Smooth muscle cell of bladder (primary cell): ENCODE results near the gene MZT2A. TPM values are rescaled to one million over a fixed set of nuclear protein-coding genes. Genes with fewer than 3 reads are reported as not detected.

ENCODE experiments used
- total RNA-seq: library from RNA; depleted of rRNA; stranded (reverse); fragments of >200 nt; gene quantifications from 2 replicates; pipeline ENCODE4 v1.2.3, GENCODE V29; 2014

Gene MZT2A
- total RNA-seq: 47.0 and 73.0 TPM in 2 replicates

GRCh38 chr2:131492015-131492417 lies at the start of gene MZT2A:
Gene MZT2A, minus strand, starts transcription at chr2:131492397. Its CDS starts 21 bp downstream, at chr2:131492376.

GRCh38 chr2:131527131-131528001 lies 35.2 kb upstream of the MZT2A start, which contains the start of gene CCDC74A:
Gene CCDC74A, plus strand, starts transcription at chr2:131527888. Its CDS starts 83 bp downstream, at chr2:131527971.

GRCh38 chr2:131475831-131476230 lies 16.4 kb downstream of the MZT2A start, which contains the start of gene TUBA3D:
Gene TUBA3D, plus strand, starts transcription at chr2:131476119. Its CDS starts 81 bp downstream, at chr2:131476200.

Other genes starting within 250 kb of the MZT2A start
- not detected in 2 replicates for gene RAB6D, start 128.2 kb downstream of the MZT2A start, total RNA-seq
- gene TUBA3D, start 16.3 kb downstream of the MZT2A start, total RNA-seq: not detected in 2 replicates
- gene CCDC74A, start 35.5 kb upstream of the MZT2A start, total RNA-seq: 5.5 and 11.5 TPM in 2 replicates